MCF 10A (cell line): ENCODE data around the gene C21orf58. TPM values are rescaled to one million over a fixed set of nuclear protein-coding genes. Genes with fewer than 3 reads are reported as not detected.

Experiments used
- BruUV-seq: library from RNA; stranded (reverse); fragments of 400-500 nt; replicated peaks from 2 replicates; lab custom pipeline; 2021; lab: Mats Ljungman, UMichigan
- CTCF ChIA-PET: fragments of 300-600 bp; sonication (Branson Sonifier 250); formaldehyde crosslinking; extraction: SDS; loops from one replicate; lab custom pipeline; 2021; ENCODE audit warnings: antibody characterized with exemption, inconsistent platforms; lab: Yijun Ruan, JAX
- POLR2A ChIA-PET: fragments of 300-600, 350-650 bp; sonication (Branson Sonifier 250); formaldehyde crosslinking; extraction: SDS; loops from one replicate; lab custom pipeline; 2020; ENCODE audit warnings: antibody characterized with exemption, inconsistent platforms; lab: Yijun Ruan, JAX
- DNase-seq: peaks from one replicate; pipeline ENCODE4 v3.0.0-alpha.2; 2018; ENCODE audit not compliant: unreplicated experiment
- H3K27ac Mint-ChIP-seq: one replicate; pipeline ENCODE4 v1.8.0; 2022; ENCODE audit warnings: mild to moderate bottlenecking, low read depth, mixed read lengths; ENCODE audit not compliant: unreplicated experiment
- H3K27me3 Mint-ChIP-seq: one replicate; pipeline ENCODE4 v1.8.0; 2022; ENCODE audit warnings: mixed read lengths; ENCODE audit not compliant: insufficient read depth, unreplicated experiment
- H3K36me3 Mint-ChIP-seq: one replicate; pipeline ENCODE4 v1.8.0; 2022; ENCODE audit warnings: mild to moderate bottlenecking, moderate library complexity, mixed read lengths; ENCODE audit not compliant: insufficient read depth, unreplicated experiment
- H3K4me1 Mint-ChIP-seq: one replicate; pipeline ENCODE4 v1.8.0; 2022; ENCODE audit warnings: mixed read lengths; ENCODE audit not compliant: insufficient read depth, unreplicated experiment
- H3K4me3 Mint-ChIP-seq: one replicate; pipeline ENCODE4 v1.8.0; 2022; ENCODE audit warnings: mild to moderate bottlenecking, moderate library complexity, mixed read lengths; ENCODE audit not compliant: unreplicated experiment
- H3K9me3 Mint-ChIP-seq: one replicate; pipeline ENCODE4 v1.8.0; 2022; ENCODE audit warnings: mixed read lengths; ENCODE audit not compliant: unreplicated experiment
- CTCF ChIP-seq: fragments of 200-600 bp; IDR thresholded peaks from one replicate; pipeline ENCODE4 v1.8.0; 2022; ENCODE audit warnings: antibody characterized with exemption, mild to moderate bottlenecking; ENCODE audit not compliant: unreplicated experiment
- intact Hi-C: fragments of 100-400 bp; cut with micrococcal nuclease; formaldehyde crosslinking; loops from 2 replicates; pipeline ENCODE4 v1.14.1; 2022
- total RNA-seq: library from RNA; stranded (reverse); gene quantifications from 2 replicates; pipeline ENCODE4 v1.2.3, GENCODE V29; 2022

C21orf58 gene
- total RNA-seq, 1 experiment from 2014 or later: 7.8 TPM

- POLR2A ChIA-PET: no interaction called here
Measured at GRCh38 chr21:46369520-46370235, 46.0 kb upstream of the C21orf58 start.

GRCh38 chr21:46368533-46369285 lies 45.0 kb upstream of the C21orf58 start:
- H3K36me3 Mint-ChIP-seq: peaks cover 48% of the 10 kb centered on the region
- POLR2A ChIA-PET: interaction anchor here (0.6 kb wide), 2 partner anchors 83 to 267 kb away, joined by 3 read pairs; partner anchors contain the start of gene MCM3AP
- no peak overlapping the region for H3K27ac Mint-ChIP-seq

More at GRCh38 chr21:46369520-46370235, 46.0 kb upstream of the C21orf58 start:
- intact Hi-C loops: no loop called here
- no TSS peak for BruUV-seq
- Mint-ChIP-seq H3K4me1 (no peaks in the 10 kb centered on the region), H3K27me3 (no peaks in the 10 kb centered on the region), H3K9me3 (no peaks in the 10 kb centered on the region), H3K36me3 (peaks cover 56% of the 10 kb centered on the region), H3K27ac (no peak overlapping the region), H3K4me3 (no peak overlapping the region)
- DNase-seq: no peak
- TF ChIP-seq CTCF: no peak
- CTCF ChIA-PET: no interaction called here

GRCh38 chr21:46366966-46367365 lies 43.3 kb upstream of the C21orf58 start:
- no peaks in the 10 kb centered on the region for H3K27me3 Mint-ChIP-seq
- no peaks in the 10 kb centered on the region for H3K4me1 Mint-ChIP-seq
- DNase-seq: no peak
- no TSS peak for BruUV-seq
- H3K9me3 Mint-ChIP-seq: no peaks in the 10 kb centered on the region
- H3K27ac Mint-ChIP-seq: no peak overlapping the region
- CTCF ChIA-PET: no interaction called here
- no peak for TF ChIP-seq CTCF
- no peak overlapping the region for H3K4me3 Mint-ChIP-seq
- POLR2A ChIA-PET: no interaction called here
- intact Hi-C loops: no loop called here
- H3K36me3 Mint-ChIP-seq: peaks cover 50% of the 10 kb centered on the region

More at GRCh38 chr21:46368533-46369285, 45.0 kb upstream of the C21orf58 start:
- CTCF ChIA-PET: no interaction called here
- intact Hi-C loops: no loop called here
- Mint-ChIP-seq H3K9me3 (no peaks in the 10 kb centered on the region), H3K4me3 (no peak overlapping the region), H3K27me3 (no peaks in the 10 kb centered on the region), H3K4me1 (no peaks in the 10 kb centered on the region)
- DNase-seq: no peak
- no TSS peak for BruUV-seq
- TF ChIP-seq CTCF: no peak

GRCh38 chr21:46366561-46366960 lies 42.9 kb upstream of the C21orf58 start:
- no peak for DNase-seq
- intact Hi-C loops: no loop called here
- no peak overlapping the region for H3K4me3 Mint-ChIP-seq
- no peaks in the 10 kb centered on the region for H3K27me3 Mint-ChIP-seq
- H3K4me1 Mint-ChIP-seq: no peaks in the 10 kb centered on the region
- TF ChIP-seq CTCF: no peak
- CTCF ChIA-PET: no interaction called here
- BruUV-seq: no TSS peak
- H3K27ac Mint-ChIP-seq: no peak overlapping the region
- H3K36me3 Mint-ChIP-seq: peaks cover 50% of the 10 kb centered on the region
- POLR2A ChIA-PET: no interaction called here
- no peaks in the 10 kb centered on the region for H3K9me3 Mint-ChIP-seq
